ENCODE results near the gene GLYR1. TPM values are rescaled to one million over a fixed set of nuclear protein-coding genes. Genes with fewer than 3 reads are reported as not detected.

GLYR1 gene
- total RNA-seq, 4 donors from 2014 or later: 57.5 to 168 (median 66.9) TPM

DNA sequence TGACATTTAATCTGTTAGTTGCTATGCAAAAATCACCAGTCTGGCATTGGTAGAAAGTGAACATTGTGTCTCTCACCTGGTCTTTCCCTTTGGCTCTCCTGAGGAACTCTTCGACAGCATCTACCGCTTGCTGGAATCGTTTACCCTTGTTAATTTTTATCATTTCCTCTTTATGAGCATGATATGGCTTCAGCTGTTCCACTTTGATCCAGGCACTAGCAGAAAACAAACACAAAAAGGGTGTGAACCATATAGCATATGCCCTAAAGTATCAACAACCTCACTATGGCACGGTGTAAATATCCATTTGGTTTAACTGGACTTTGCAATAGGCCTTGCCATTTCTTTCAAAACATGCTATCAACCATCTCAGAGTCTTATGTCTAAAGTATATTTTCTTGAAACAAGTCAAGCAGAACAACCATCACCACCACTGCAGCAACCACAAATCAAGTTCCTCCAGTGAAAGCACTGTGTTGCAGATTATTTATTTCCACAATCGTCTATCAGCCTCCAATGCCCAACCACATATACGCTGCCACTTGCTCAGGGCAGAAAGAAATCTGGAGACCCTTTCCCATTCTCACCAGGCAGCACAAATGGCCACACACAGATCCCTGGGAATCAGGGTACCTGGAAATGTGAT is 14.3 kb downstream of the GLYR1 start:
- Histone ChIP-seq H3K4me3 (no peak overlapping the region), H3K27me3 (no peaks in the 10 kb centered on the region), H3K4me1 (peaks cover 0 to 9% (median 3%) of the 10 kb centered on the region in 4 donors), H3K9me3 (no peaks in the 10 kb centered on the region), H3K27ac (no peak overlapping the region), H3K36me3 (peaks cover 0 to 80% (median 0%) of the 10 kb centered on the region in 3 donors)
- TF ChIP-seq, protein P1, sequence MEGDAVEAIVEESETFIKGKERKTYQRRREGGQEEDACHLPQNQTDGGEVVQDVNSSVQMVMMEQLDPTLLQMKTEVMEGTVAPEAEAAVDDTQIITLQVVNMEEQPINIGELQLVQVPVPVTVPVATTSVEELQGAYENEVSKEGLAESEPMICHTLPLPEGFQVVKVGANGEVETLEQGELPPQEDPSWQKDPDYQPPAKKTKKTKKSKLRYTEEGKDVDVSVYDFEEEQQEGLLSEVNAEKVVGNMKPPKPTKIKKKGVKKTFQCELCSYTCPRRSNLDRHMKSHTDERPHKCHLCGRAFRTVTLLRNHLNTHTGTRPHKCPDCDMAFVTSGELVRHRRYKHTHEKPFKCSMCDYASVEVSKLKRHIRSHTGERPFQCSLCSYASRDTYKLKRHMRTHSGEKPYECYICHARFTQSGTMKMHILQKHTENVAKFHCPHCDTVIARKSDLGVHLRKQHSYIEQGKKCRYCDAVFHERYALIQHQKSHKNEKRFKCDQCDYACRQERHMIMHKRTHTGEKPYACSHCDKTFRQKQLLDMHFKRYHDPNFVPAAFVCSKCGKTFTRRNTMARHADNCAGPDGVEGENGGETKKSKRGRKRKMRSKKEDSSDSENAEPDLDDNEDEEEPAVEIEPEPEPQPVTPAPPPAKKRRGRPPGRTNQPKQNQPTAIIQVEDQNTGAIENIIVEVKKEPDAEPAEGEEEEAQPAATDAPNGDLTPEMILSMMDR (IDR thresholded peaks at IDR 0.05): no peak
- DNase-seq: no peak

GRCh38 chr16:4831616-4832015 is 15.5 kb downstream of the GLYR1 start:
- Histone ChIP-seq H3K27me3 (no peaks in the 10 kb centered on the region), H3K4me1 (peaks cover 0 to 9% (median 3%) of the 10 kb centered on the region in 4 donors), H3K4me3 (no peak overlapping the region), H3K9me3 (no peaks in the 10 kb centered on the region), H3K27ac (no peak overlapping the region), H3K36me3 (peaks cover 0 to 81% (median 0%) of the 10 kb centered on the region in 3 donors)
- TF ChIP-seq POLR2A (IDR thresholded peaks at IDR 0.05): no peak
- TF ChIP-seq, protein P1 (IDR thresholded peaks at IDR 0.05): no peak
- no peak for DNase-seq

GRCh38 chr16:4830408-4830807 is 16.7 kb downstream of the GLYR1 start:
- peaks cover 0 to 82% (median 0%) of the 10 kb centered on the region in 3 donors for H3K36me3 ChIP-seq
- no peak for DNase-seq
- peaks cover 0 to 9% (median 3%) of the 10 kb centered on the region in 4 donors for H3K4me1 ChIP-seq
- H3K4me3 ChIP-seq: no peak overlapping the region
- no peaks in the 10 kb centered on the region for H3K27me3 ChIP-seq
- no peak overlapping the region for H3K27ac ChIP-seq
- H3K9me3 ChIP-seq: no peaks in the 10 kb centered on the region
- TF ChIP-seq POLR2A (IDR thresholded peaks at IDR 0.05): no peak
- TF ChIP-seq, protein P1 (IDR thresholded peaks at IDR 0.05): no peak

DNA sequence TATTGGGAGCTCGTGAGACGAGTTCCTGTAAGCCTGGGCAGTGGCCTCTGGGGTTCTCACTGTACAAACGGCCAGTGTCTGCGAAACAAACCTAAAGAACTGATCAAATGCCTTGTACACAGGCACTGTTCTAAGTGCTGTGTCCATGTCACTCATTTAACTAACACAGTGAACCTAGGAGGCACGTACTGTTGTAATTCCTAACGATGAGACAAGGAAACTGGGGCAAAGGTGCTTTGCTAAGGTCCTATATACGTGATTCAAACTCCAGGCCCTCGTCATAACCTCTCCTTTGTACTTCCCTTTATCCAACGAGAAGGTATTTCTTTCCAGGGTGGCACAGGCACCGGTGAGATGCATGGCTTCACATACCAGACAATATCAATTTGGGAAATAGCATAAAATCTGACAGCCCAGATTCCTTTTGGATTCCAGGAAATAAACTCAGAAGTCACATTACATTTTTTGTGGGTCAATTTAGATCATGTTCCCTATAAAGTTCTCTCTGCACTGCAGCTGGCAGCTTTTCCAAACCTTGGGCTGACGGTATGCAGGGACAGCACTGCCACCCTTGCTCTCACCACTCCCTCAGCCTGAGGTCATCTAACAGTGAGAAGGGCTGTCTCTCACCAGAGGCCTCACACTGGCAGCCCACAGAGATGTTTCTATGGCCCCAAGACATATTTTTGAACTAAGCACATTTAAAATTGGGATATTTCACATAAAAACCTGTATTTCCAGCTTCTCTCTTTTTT is 18.3 kb downstream of the GLYR1 start:
- Histone ChIP-seq H3K36me3 (peaks cover 0 to 91% (median 0%) of the 10 kb centered on the region in 3 donors), H3K9me3 (no peaks in the 10 kb centered on the region), H3K27ac (no peak overlapping the region), H3K4me3 (no peak overlapping the region), H3K27me3 (no peaks in the 10 kb centered on the region), H3K4me1 (peaks cover 0 to 9% (median 3%) of the 10 kb centered on the region in 4 donors)
- DNase-seq: no peak
- TF ChIP-seq, protein P1 (IDR thresholded peaks at IDR 0.05): no peak
- TF ChIP-seq POLR2A (IDR thresholded peaks at IDR 0.05): no peak

DNA sequence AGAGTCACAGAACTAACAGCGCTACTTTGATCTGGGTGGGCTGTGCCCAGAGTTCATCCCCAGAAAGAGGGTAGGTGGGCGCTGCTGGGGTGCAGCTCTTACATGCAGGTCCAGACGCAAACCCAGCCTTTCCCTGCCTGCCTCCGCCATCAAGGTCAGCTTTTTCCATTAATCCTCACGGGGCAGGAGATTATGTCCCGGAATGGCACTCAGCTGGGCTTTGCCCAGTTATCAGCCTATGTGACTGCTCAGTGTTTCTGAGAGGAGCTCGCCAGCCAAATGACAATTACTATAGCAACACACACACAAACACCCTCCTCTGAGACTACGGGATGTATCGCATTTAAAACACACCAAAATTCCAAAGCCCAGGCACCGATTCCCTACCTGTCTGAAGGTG is 20.1 kb downstream of the GLYR1 start:
- H3K36me3 ChIP-seq: peaks cover 0 to 100% (median 0%) of the 10 kb centered on the region in 3 donors
- no peaks in the 10 kb centered on the region for H3K9me3 ChIP-seq
- H3K27ac ChIP-seq: no peak overlapping the region
- H3K27me3 ChIP-seq: no peaks in the 10 kb centered on the region
- no peak for TF ChIP-seq POLR2A (IDR thresholded peaks at IDR 0.05)
- TF ChIP-seq, protein P1 (IDR thresholded peaks at IDR 0.05): no peak
- H3K4me3 ChIP-seq: no peak overlapping the region
- DNase-seq: no peak
- H3K4me1 ChIP-seq: no peaks in the 10 kb centered on the region

Data from Peyer's patch (tissue), 4 donors.